HEK293 (cell line): ENCODE results near the gene SLC35F4.

Experiments
- ATF2 ChIP-seq: fragments of 450-650 bp; formaldehyde crosslinking; IDR thresholded peaks from 2 replicates; pipeline ENCODE4 v1.5.1; 2016; ENCODE audit warnings: missing biosample characterization, missing genetic modification characterization, low read depth
- BCL11B ChIP-seq: fragments of 450-650 bp; formaldehyde crosslinking; IDR thresholded peaks from 2 replicates; pipeline ENCODE4 v1.5.1; 2016; ENCODE audit warnings: low read depth, missing biosample characterization, missing genetic modification characterization
- EGR2 ChIP-seq: fragments of 450-650 bp; formaldehyde crosslinking; IDR thresholded peaks from 2 replicates; pipeline ENCODE4 v1.5.1; 2016; ENCODE audit warnings: low read depth, missing biosample characterization, missing genetic modification characterization
- GLIS1 ChIP-seq: fragments of 450-650 bp; formaldehyde crosslinking; IDR thresholded peaks from 2 replicates; pipeline ENCODE4 v1.5.1; 2016; ENCODE audit warnings: missing biosample characterization, missing genetic modification characterization
- HOXD13 ChIP-seq: sonication (generic); formaldehyde crosslinking; IDR thresholded peaks from 2 replicates; pipeline ENCODE4 v1.8.0; 2022; ENCODE audit warnings: missing genetic modification reagents, borderline replicate concordance
- PRDM2 ChIP-seq: fragments of 450-650 bp; formaldehyde crosslinking; IDR thresholded peaks from 2 replicates; pipeline ENCODE4 v1.5.1; 2016; ENCODE audit warnings: missing biosample characterization, missing genetic modification characterization, borderline replicate concordance
- PRDM4 ChIP-seq: fragments of 450-650 bp; formaldehyde crosslinking; IDR thresholded peaks from 2 replicates; pipeline ENCODE4 v1.5.1; 2017; ENCODE audit warnings: missing biosample characterization, missing genetic modification characterization
- SCRT1 ChIP-seq: fragments of 450-650 bp; formaldehyde crosslinking; IDR thresholded peaks from 2 replicates; pipeline ENCODE4 v1.5.1; 2016; ENCODE audit warnings: missing biosample characterization, missing genetic modification characterization, borderline replicate concordance
- SP7 ChIP-seq: fragments of 450-650 bp; formaldehyde crosslinking; IDR thresholded peaks from 2 replicates; pipeline ENCODE4 v1.5.1; 2016; ENCODE audit warnings: missing biosample characterization, missing genetic modification characterization
- WT1 ChIP-seq: fragments of 450-650 bp; formaldehyde crosslinking; IDR thresholded peaks from 2 replicates; pipeline ENCODE4 v1.5.1; 2016; ENCODE audit warnings: missing biosample characterization, missing genetic modification characterization
- ZBTB20 ChIP-seq: fragments of 450-650 bp; formaldehyde crosslinking; IDR thresholded peaks from 2 replicates; pipeline ENCODE4 v1.5.1; 2016; ENCODE audit warnings: missing biosample characterization, missing genetic modification characterization
- ZBTB6 ChIP-seq: fragments of 450-650 bp; formaldehyde crosslinking; IDR thresholded peaks from 2 replicates; pipeline ENCODE4 v1.5.1; 2017; ENCODE audit warnings: missing biosample characterization, missing genetic modification characterization
- ZNF148 ChIP-seq: fragments of 450-650 bp; formaldehyde crosslinking; IDR thresholded peaks from 2 replicates; pipeline ENCODE4 v1.5.0; 2017; ENCODE audit warnings: missing biosample characterization, missing genetic modification characterization, borderline replicate concordance
- ZNF26 ChIP-seq: fragments of 450-650 bp; formaldehyde crosslinking; IDR thresholded peaks from 2 replicates; pipeline ENCODE4 v1.5.1; 2016; ENCODE audit warnings: missing biosample characterization, missing genetic modification characterization
- ZNF311 ChIP-seq: fragments of 450-650 bp; formaldehyde crosslinking; IDR thresholded peaks from 2 replicates; pipeline ENCODE4 v1.5.1; 2017; ENCODE audit warnings: missing biosample characterization, missing genetic modification characterization, borderline replicate concordance
- ZNF335 ChIP-seq: fragments of 450-650 bp; formaldehyde crosslinking; conservative IDR thresholded peaks from 2 replicates; pipeline ENCODE4 v1.5.1; 2016; ENCODE audit warnings: missing biosample characterization, missing genetic modification characterization
- ZNF423 ChIP-seq: fragments of 450-650 bp; formaldehyde crosslinking; IDR thresholded peaks from 2 replicates; pipeline ENCODE4 v1.5.1; 2016; ENCODE audit warnings: missing biosample characterization, missing genetic modification characterization
- ZNF473 ChIP-seq: fragments of 450-650 bp; formaldehyde crosslinking; IDR thresholded peaks from 2 replicates; pipeline ENCODE4 v1.5.1; 2017; ENCODE audit warnings: missing biosample characterization, missing genetic modification characterization
- ZNF555 ChIP-seq: fragments of 450-650 bp; formaldehyde crosslinking; conservative IDR thresholded peaks from 2 replicates; pipeline ENCODE4 v1.5.1; 2017; ENCODE audit warnings: missing biosample characterization, mild to moderate bottlenecking, missing genetic modification characterization, inconsistent platforms
- ZNF600 ChIP-seq: fragments of 450-650 bp; formaldehyde crosslinking; IDR thresholded peaks from 2 replicates; pipeline ENCODE4 v1.5.1; 2016; ENCODE audit warnings: missing biosample characterization, missing genetic modification characterization
- ZNF645 ChIP-seq: fragments of 450-650 bp; formaldehyde crosslinking; IDR thresholded peaks from 2 replicates; pipeline ENCODE4; 2016; ENCODE audit warnings: missing biosample characterization, missing genetic modification characterization
- ZNF776 ChIP-seq: fragments of 450-650 bp; formaldehyde crosslinking; IDR thresholded peaks from 2 replicates; pipeline ENCODE4 v1.5.0; 2017; ENCODE audit warnings: missing biosample characterization, missing genetic modification characterization, borderline replicate concordance

SLC35F4 gene

GRCh38 chr14:57865403-57866198 is at the start of gene SLC35F4 (continued):
- TF ChIP-seq ZNF148: no peak
- TF ChIP-seq ZBTB20 (tag by site-specific recombination): peak; percentile 74
- TF ChIP-seq ZNF335: peak; percentile 72
- TF ChIP-seq HOXD13 (CRISPR knock-in tag): no peak
- no peak for TF ChIP-seq ATF2 (tag by site-specific recombination)
- no peak for TF ChIP-seq ZNF311
- TF ChIP-seq ZNF600: peak; percentile 50
- TF ChIP-seq ZBTB6: peak; percentile 89
- TF ChIP-seq ZNF645 (tag by site-specific recombination): no peak
- TF ChIP-seq GLIS1 (tag by site-specific recombination): peak; percentile 94
- TF ChIP-seq ZNF473: no peak
- TF ChIP-seq ZNF423 (tag by site-specific recombination): peak; percentile 78
- TF ChIP-seq SP7 (tag by site-specific recombination): 0 out of 2 replicates have a peak, but pooled peaks have one; percentile 34
- TF ChIP-seq ZNF26 (tag by site-specific recombination): no peak
- TF ChIP-seq PRDM4 (tag by site-specific recombination): peak; percentile 24; the same call in 1 of the 2 replicates
- TF ChIP-seq PRDM2: no peak
- peak; percentile 28; the same call in 1 of the 2 replicates for TF ChIP-seq WT1
- no peak for TF ChIP-seq ZNF555 (tag by site-specific recombination)
- no peak for TF ChIP-seq BCL11B (tag by site-specific recombination)
- TF ChIP-seq ZNF776 (tag by site-specific recombination): no peak
- TF ChIP-seq EGR2 (tag by site-specific recombination): peak; percentile 61; the same call in 1 of the 2 replicates
- TF ChIP-seq SCRT1 (tag by site-specific recombination): no peak
